CD4-positive, alpha-beta T cell (primary cell): ENCODE measurements around the gene SDHA. TPM values are rescaled to one million over a fixed set of nuclear protein-coding genes. Genes with fewer than 3 reads are reported as not detected.
"Not testable (repeated sequence)": the region's sequence is repeated elsewhere in the genome, so short reads cannot be mapped to it uniquely, and the experiment has no call there.

Experiments
- ATAC-seq: fragments of 200-7000 bp; cut with Tn5 transposase; one replicate; pipeline ENCODE4 v1.10.0; 2022; ENCODE audit warnings: mild to moderate bottlenecking; ENCODE audit not compliant: poor library complexity
- CTCF ChIA-PET: fragments of 350-600 bp; sonication (Branson Sonifier 250); formaldehyde crosslinking; loops from one replicate; lab custom pipeline; 2021; ENCODE audit warnings: antibody characterized with exemption, inconsistent platforms; lab: Charles Lee
- POLR2A ChIA-PET: fragments of 350-600 bp; sonication (Branson Sonifier 250); formaldehyde crosslinking; loops from one replicate; lab custom pipeline; 2021; ENCODE audit warnings: antibody characterized with exemption, inconsistent platforms; lab: Charles Lee
- DNase-seq, 14 experiments: peaks; one replicate each; pipeline ENCODE4 v3.0.0-alpha.2; 2013 to 2020; ENCODE audit warnings: mixed read lengths in 2 of 14
- H3K27ac ChIP-seq, 2 donors: one replicate each; pipeline versions ENCODE4 v1.5.1 to v1.7.0; 2013; ENCODE audit warnings: low read length in 2 of 2, low read depth in 1 of 2, mild to moderate bottlenecking in 1 of 2
- H3K27me3 ChIP-seq, 2 experiments: 1 replicate in 1 of 2; 2 replicates in 1 of 2; pipeline versions ENCODE4 v1.6.1 to v1.7.0; 2013; ENCODE audit warnings: low read length in 2 of 2, control low read depth in 1 of 2, mild to moderate bottlenecking in 1 of 2, moderate library complexity in 1 of 2; ENCODE audit not compliant: insufficient read depth in 2 of 2, control insufficient read depth in 1 of 2
- H3K36me3 ChIP-seq: one replicate; pipeline ENCODE4 v1.6.1; 2013; ENCODE audit warnings: low read length, control low read depth; ENCODE audit not compliant: insufficient read depth
- H3K4me1 ChIP-seq: one replicate; pipeline ENCODE4 v1.6.1; 2013; ENCODE audit warnings: low read length, control low read depth; ENCODE audit not compliant: insufficient read depth
- H3K4me3 ChIP-seq: one replicate; pipeline ENCODE4 v1.5.1; 2013; ENCODE audit warnings: mild to moderate bottlenecking, low read length, moderate library complexity
- H3K9me3 ChIP-seq, 2 experiments: 1 replicate in 1 of 2; 2 replicates in 1 of 2; pipeline versions ENCODE4 v1.6.1 to v1.7.0; 2013; ENCODE audit warnings: low read length in 2 of 2, mild to moderate bottlenecking in 2 of 2, control low read depth in 1 of 2, moderate library complexity in 1 of 2; ENCODE audit not compliant: control insufficient read depth in 1 of 2, insufficient read depth in 1 of 2
- H3K27ac Mint-ChIP-seq: one replicate; pipeline ENCODE4 v1.8.0; 2020; ENCODE audit warnings: mixed read lengths
- H3K27me3 Mint-ChIP-seq: one replicate; pipeline ENCODE4 v1.8.0; 2021; ENCODE audit warnings: mixed read lengths
- H3K36me3 Mint-ChIP-seq: one replicate; pipeline ENCODE4 v1.8.0; 2021; ENCODE audit warnings: low read depth, mixed read lengths
- H3K4me1 Mint-ChIP-seq: one replicate; pipeline ENCODE4 v1.8.0; 2021; ENCODE audit warnings: low read depth, mixed read lengths
- H3K4me3 Mint-ChIP-seq: one replicate; pipeline ENCODE4 v1.8.0; 2020; ENCODE audit warnings: mild to moderate bottlenecking, mixed read lengths
- H3K9me3 Mint-ChIP-seq: one replicate; pipeline ENCODE4 v1.8.0; 2020; ENCODE audit warnings: mixed read lengths
- intact Hi-C, 2 experiments: fragments of 100-400 bp; cut with DNase I in 1 of 2; cut with micrococcal nuclease in 1 of 2; formaldehyde crosslinking; loops; one replicate each; pipeline versions ENCODE4 v1.15.1 to v1.9.0; 2023 to 2025; cut with DNase I, micrococcal nuclease
- total RNA-seq, 174 experiments: library from RNA in 2 of 174; stranded (reverse) in 2 of 174; gene quantifications; one replicate each; pipeline ENCODE4 v1.2.3 and lab custom pipeline; 2021 to 2026

Gene SDHA
- total RNA-seq, 2 experiments from 2014 or later, result 244 to 245 TPM

DNA sequence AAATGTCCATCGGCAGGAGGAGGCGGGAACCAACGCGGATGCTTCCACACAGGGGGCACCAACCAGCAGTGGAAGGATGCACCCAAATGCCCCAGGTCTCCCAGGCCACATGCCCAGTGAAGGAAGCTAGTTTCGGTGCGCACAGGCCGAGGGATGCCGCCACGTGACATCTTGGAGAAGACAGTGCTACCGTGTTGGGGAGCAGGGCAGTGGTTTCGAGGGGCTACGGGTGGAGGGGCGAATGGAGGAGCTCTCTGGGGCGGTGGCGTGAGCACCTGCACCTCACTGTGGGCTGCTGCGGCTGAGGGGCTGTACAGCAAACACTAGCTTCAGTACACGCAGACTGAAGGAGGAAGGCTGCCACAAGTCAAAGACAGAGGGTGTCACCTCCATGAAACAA lies 76.7 kb downstream of the SDHA start:
- H3K4me1 Mint-ChIP-seq, result peaks cover 27% of the 10 kb centered on the region

DNA sequence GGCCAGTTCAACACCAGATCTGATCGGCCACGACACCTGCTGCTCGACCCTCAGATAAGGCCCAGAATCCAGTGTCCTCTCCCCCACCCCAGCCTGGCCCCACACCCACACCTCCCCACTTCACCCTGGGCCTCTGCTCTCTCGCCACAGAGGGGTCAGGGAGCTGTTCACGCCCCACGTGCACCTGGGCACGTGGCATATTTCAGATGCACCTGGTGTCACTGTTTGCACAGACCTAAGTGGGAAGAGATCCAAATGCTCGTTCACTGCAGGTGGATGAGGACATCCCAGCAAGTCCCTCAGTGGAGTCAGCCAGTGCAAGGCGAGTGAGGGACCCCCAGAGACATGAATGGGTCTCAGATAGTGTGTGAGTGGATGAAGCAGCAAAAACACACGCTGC lies 78.1 kb downstream of the SDHA start:
- peak overlapping the region; percentile 14 for H3K4me3 Mint-ChIP-seq
- CTCF ChIA-PET, DNase-seq, H3K27me3 ChIP-seq, H3K9me3 Mint-ChIP-seq, H3K27ac ChIP-seq, H3K36me3 ChIP-seq, H3K4me3 ChIP-seq, H3K9me3 ChIP-seq, intact Hi-C loops, ATAC-seq, H3K27me3 Mint-ChIP-seq: not testable (repeated sequence)
- H3K4me1 Mint-ChIP-seq, result peaks cover 31% of the 10 kb centered on the region
- peak overlapping the region; percentile 67 for H3K27ac Mint-ChIP-seq
- peaks cover 21% of the 10 kb centered on the region for H3K36me3 Mint-ChIP-seq
- peaks cover 12% of the 10 kb centered on the region for H3K4me1 ChIP-seq
- POLR2A ChIA-PET, result interaction anchor here (0.9 kb wide), 1 partner anchor 25 kb away, joined by 3 read pairs; the partner anchor contains the start of gene PDCD6

More for the DNA sequence above, 76.7 kb downstream of the SDHA start:
- POLR2A ChIA-PET, H3K4me3 ChIP-seq, H3K36me3 ChIP-seq, intact Hi-C loops, H3K9me3 ChIP-seq, ATAC-seq, H3K4me3 Mint-ChIP-seq, CTCF ChIA-PET, H3K27ac Mint-ChIP-seq, H3K9me3 Mint-ChIP-seq, H3K27me3 ChIP-seq, H3K27me3 Mint-ChIP-seq, DNase-seq, H3K27ac ChIP-seq: not testable (repeated sequence)
- peaks cover 22% of the 10 kb centered on the region for H3K36me3 Mint-ChIP-seq
- H3K4me1 ChIP-seq, result peaks cover 12% of the 10 kb centered on the region

DNA sequence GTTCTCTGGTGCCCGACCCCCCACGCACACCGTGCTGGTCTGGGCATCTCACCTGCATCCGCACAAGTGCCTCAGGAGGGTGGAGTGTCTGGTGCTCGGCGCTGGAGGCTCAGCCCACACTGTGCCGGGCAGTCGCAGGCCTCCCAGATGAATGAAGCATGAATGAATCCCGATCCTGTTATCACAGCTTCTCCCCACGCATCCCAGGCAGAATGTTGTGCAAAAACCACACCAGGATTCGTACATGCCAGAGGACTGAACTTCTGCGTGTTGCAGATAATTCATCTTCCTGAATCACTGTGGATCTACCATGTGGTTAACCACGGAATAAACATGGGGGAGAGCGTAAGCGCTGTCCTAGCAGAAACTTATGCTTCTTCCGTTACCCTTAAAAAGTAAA lies 78.8 kb downstream of the SDHA start:
- H3K4me3 ChIP-seq, POLR2A ChIA-PET, H3K27me3 ChIP-seq, CTCF ChIA-PET, H3K9me3 ChIP-seq, intact Hi-C loops, H3K27me3 Mint-ChIP-seq, H3K9me3 Mint-ChIP-seq, H3K27ac ChIP-seq, H3K36me3 ChIP-seq: not testable (repeated sequence)
- DNase-seq (peak in 3 of 14 experiments; percentile 35 to 49 (median 43)), ATAC-seq (peak; percentile 88)
- H3K27ac Mint-ChIP-seq, result peak overlapping the region; percentile 67
- peaks cover 16% of the 10 kb centered on the region for H3K4me1 ChIP-seq
- peaks cover 35% of the 10 kb centered on the region for H3K4me1 Mint-ChIP-seq
- H3K36me3 Mint-ChIP-seq, result peaks cover 16% of the 10 kb centered on the region
- H3K4me3 Mint-ChIP-seq, result peak overlapping the region; percentile 54

DNA sequence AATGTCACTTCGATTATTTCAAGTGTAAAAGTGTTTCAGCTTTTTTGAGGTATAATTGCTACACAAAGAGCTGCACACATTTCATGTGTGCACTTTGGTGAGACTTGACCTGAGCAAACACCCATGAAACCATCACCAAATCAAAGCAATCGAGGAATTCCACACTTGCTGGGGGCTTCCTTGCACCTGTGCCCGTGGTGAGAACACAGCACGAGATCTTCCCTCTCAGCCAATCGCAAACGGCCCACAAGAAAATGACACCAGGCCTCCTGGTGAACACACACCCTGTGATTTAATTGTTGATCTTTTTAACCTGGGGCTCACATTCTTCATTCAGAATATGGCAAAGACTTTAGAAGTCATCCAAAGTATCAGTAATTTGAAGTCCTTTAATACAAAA lies 79.3 kb downstream of the SDHA start:
- H3K4me3 Mint-ChIP-seq, H3K27me3 Mint-ChIP-seq, H3K4me3 ChIP-seq, H3K27me3 ChIP-seq, CTCF ChIA-PET, POLR2A ChIA-PET, H3K36me3 ChIP-seq, ATAC-seq, H3K27ac ChIP-seq, H3K9me3 Mint-ChIP-seq, H3K9me3 ChIP-seq, intact Hi-C loops: not testable (repeated sequence)
- Mint-ChIP-seq H3K27ac (peak overlapping the region; percentile 67), H3K4me1 (peaks cover 40% of the 10 kb centered on the region), H3K36me3 (peaks cover 11% of the 10 kb centered on the region)
- H3K4me1 ChIP-seq, result peaks cover 20% of the 10 kb centered on the region
- peak in 1 of 14 experiments; percentile 10 for DNase-seq

DNA sequence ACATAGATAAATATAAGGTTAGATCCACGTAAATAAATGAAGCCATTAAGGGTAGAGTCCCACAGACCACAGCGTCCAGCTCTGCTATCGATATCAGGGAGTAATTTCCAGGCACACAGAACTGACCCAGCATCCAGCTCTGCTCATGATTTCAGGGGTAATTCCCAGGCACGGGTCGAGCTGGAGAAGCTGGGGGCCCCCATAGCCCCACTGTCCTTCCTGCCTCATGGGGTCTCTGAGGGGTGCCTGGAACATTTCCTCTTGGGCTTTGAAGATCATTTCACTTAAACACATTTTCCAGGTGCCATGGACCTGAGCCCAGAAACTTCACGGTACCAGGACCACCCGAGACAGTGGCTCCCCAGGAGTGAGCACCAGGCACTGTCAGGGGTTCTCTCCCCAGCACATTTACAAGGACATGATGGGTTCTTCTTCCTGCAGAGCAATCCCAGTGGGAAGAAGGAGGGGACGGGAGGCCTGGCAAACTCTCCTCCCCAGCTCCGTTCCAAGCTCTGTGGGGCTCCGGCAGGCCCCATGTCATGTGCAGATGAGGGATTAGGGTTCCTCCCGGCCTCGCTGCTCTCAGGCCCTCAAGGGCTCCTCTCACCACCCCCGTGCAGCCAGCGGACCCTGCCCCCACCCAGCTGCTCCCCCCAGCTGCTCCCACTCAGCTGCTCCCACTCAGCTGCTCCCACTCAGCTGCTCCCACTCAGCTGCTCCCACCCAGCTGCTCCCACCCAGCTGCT lies 80.0 kb downstream of the SDHA start:
- intact Hi-C loops, H3K4me3 Mint-ChIP-seq, DNase-seq, POLR2A ChIA-PET, CTCF ChIA-PET, H3K4me3 ChIP-seq, H3K9me3 Mint-ChIP-seq, H3K27me3 Mint-ChIP-seq, H3K36me3 Mint-ChIP-seq, H3K27ac Mint-ChIP-seq, H3K27ac ChIP-seq, H3K9me3 ChIP-seq, ATAC-seq, H3K36me3 ChIP-seq, H3K27me3 ChIP-seq: not testable (repeated sequence)
- H3K4me1 ChIP-seq, result peaks cover 20% of the 10 kb centered on the region
- peaks cover 45% of the 10 kb centered on the region for H3K4me1 Mint-ChIP-seq
